Osteoblast (primary cell): ENCODE data around the gene CHRM5. TPM values are rescaled to one million over a fixed set of nuclear protein-coding genes. Genes with fewer than 3 reads are reported as not detected.

Experiments used
- DNase-seq: peaks from one replicate; pipeline ENCODE4 v3.0.0; 2011; ENCODE audit warnings: low spot score, mixed read lengths; ENCODE audit not compliant: insufficient read length; ENCODE audit errors: missing footprints
- H2AFZ ChIP-seq: 2 replicates; pipeline ENCODE4 v1.6.0; 2011; ENCODE audit warnings: mild to moderate bottlenecking, low read length
- H3K27ac ChIP-seq: 2 replicates; pipeline ENCODE4 v1.5.1; 2011; ENCODE audit warnings: mild to moderate bottlenecking, low read depth, low read length, moderate library complexity
- H3K27me3 ChIP-seq: 2 replicates; pipeline ENCODE4 v1.6.0; 2012; ENCODE audit warnings: mild to moderate bottlenecking, control low read depth, inconsistent platforms, low read length, moderate library complexity; ENCODE audit not compliant: insufficient read depth
- H3K36me3 ChIP-seq: 2 replicates; pipeline ENCODE4 v1.5.1; 2011; ENCODE audit warnings: mild to moderate bottlenecking, low read length, control low read depth, moderate library complexity; ENCODE audit not compliant: insufficient read depth
- H3K4me1 ChIP-seq: 2 replicates; pipeline ENCODE4 v1.5.1; 2011; ENCODE audit warnings: mild to moderate bottlenecking, low read length, control low read depth, moderate library complexity; ENCODE audit not compliant: insufficient read depth
- H3K4me2 ChIP-seq: 2 replicates; pipeline ENCODE4 v1.6.0; 2011; ENCODE audit warnings: mild to moderate bottlenecking, low read length; ENCODE audit not compliant: insufficient read depth
- H3K4me3 ChIP-seq: fragments of 200-600 bp; sonication (generic); 3 replicates; pipeline ENCODE4 v1.5.1; 2012; ENCODE audit warnings: mild to moderate bottlenecking, low read length, inconsistent platforms; ENCODE audit not compliant: insufficient read depth
- H3K79me2 ChIP-seq: 2 replicates; pipeline ENCODE4 v1.6.0; 2012; ENCODE audit warnings: mild to moderate bottlenecking, low read length, control low read depth, inconsistent platforms; ENCODE audit not compliant: insufficient read depth
- H3K9me3 ChIP-seq: 2 replicates; pipeline ENCODE4 v1.5.1; 2011; ENCODE audit warnings: low read depth, low read length, control low read depth
- H4K20me1 ChIP-seq: 2 replicates; pipeline ENCODE4 v1.6.0; 2012; ENCODE audit warnings: mild to moderate bottlenecking, low read length, control low read depth; ENCODE audit not compliant: insufficient read depth
- total RNA-seq: library from RNA; depleted of rRNA; stranded (reverse); fragments of >200 nt; gene quantifications from 2 replicates; pipeline ENCODE4 v1.2.3, GENCODE V29; 2012
- TF ChIP-seq, protein P1 (sequence below): IDR thresholded peaks from 2 replicates; pipeline ENCODE4 v1.5.1; 2011; ENCODE audit warnings: mild to moderate bottlenecking, low read depth, low read length, moderate library complexity; ENCODE audit errors: extremely low read depth

Gene CHRM5
- total RNA-seq, 1 donor, result under 0.01 TPM

DNA sequence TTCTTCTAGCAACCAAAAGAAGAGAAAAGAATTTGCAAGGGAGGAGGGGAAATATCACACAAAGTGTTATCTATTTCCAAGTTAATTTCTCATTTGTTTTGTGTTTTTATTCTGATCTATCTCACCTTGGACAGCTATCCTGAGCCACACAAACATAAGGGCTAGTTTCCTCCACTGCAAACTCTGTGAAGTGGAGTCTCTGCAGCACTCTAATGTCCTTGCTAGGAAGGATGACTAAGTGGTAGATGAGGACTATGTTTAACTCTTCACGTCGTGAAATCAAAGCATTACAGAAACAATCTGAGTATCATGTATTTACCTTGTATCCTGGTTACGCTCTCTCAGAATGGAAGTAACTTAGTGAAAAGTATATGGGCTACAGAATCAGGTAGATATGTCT lies 33.9 kb upstream of the CHRM5 start:
- Histone ChIP-seq H3K27ac (no peak overlapping the region), H3K9me3 (no peaks in the 10 kb centered on the region), H3K4me3 (no peak overlapping the region), H3K4me1 (peaks cover 10% of the 10 kb centered on the region), H2AFZ (no peak overlapping the region), H3K36me3 (no peaks in the 10 kb centered on the region), H3K4me2 (peak overlapping the region; percentile 30), H3K27me3 (no peaks in the 10 kb centered on the region), H4K20me1 (peaks cover 15% of the 10 kb centered on the region), H3K79me2 (peaks cover 7% of the 10 kb centered on the region)
- peak; percentile 67 for DNase-seq
- TF ChIP-seq, protein P1, sequence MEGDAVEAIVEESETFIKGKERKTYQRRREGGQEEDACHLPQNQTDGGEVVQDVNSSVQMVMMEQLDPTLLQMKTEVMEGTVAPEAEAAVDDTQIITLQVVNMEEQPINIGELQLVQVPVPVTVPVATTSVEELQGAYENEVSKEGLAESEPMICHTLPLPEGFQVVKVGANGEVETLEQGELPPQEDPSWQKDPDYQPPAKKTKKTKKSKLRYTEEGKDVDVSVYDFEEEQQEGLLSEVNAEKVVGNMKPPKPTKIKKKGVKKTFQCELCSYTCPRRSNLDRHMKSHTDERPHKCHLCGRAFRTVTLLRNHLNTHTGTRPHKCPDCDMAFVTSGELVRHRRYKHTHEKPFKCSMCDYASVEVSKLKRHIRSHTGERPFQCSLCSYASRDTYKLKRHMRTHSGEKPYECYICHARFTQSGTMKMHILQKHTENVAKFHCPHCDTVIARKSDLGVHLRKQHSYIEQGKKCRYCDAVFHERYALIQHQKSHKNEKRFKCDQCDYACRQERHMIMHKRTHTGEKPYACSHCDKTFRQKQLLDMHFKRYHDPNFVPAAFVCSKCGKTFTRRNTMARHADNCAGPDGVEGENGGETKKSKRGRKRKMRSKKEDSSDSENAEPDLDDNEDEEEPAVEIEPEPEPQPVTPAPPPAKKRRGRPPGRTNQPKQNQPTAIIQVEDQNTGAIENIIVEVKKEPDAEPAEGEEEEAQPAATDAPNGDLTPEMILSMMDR, result no peak

DNA sequence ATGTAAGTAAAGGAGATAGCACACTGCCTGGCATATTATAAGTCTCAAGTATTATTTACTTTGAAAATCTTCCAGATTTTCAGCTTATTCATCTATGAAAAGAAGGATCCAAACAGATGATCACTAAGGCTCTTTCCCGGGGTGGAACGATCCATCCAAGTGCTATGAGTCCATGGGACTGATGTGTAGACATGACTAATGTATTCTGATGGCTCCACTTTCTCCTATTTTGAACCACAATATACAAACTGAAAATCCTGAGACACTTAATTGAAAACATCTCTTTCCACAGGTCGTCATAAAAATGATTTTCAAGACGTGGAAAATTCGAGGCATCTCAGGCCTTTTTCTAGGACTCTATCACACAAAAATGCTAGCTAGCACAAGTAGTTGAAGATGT lies 33.4 kb upstream of the CHRM5 start:
- Histone ChIP-seq H2AFZ (no peak overlapping the region), H3K36me3 (no peaks in the 10 kb centered on the region), H3K27ac (no peak overlapping the region), H4K20me1 (peaks cover 13% of the 10 kb centered on the region), H3K9me3 (no peaks in the 10 kb centered on the region), H3K27me3 (no peaks in the 10 kb centered on the region), H3K4me2 (peak overlapping the region; percentile 30), H3K4me1 (peaks cover 10% of the 10 kb centered on the region), H3K79me2 (peaks cover 5% of the 10 kb centered on the region), H3K4me3 (no peak overlapping the region)
- TF ChIP-seq, protein P1, result no peak
- DNase-seq, result peak; percentile 59

GRCh38 chr15:33941279-33942063 lies 26.8 kb upstream of the CHRM5 start:
- TF ChIP-seq, protein P1, result no peak
- no peaks in the 10 kb centered on the region for H3K9me3 ChIP-seq
- no peak overlapping the region for H3K4me2 ChIP-seq
- H3K27me3 ChIP-seq, result no peaks in the 10 kb centered on the region
- H3K36me3 ChIP-seq, result no peaks in the 10 kb centered on the region
- H4K20me1 ChIP-seq, result no peaks in the 10 kb centered on the region
- no peak overlapping the region for H2AFZ ChIP-seq
- no peak overlapping the region for H3K27ac ChIP-seq
- peaks cover 2% of the 10 kb centered on the region for H3K79me2 ChIP-seq
- no peak overlapping the region for H3K4me3 ChIP-seq
- H3K4me1 ChIP-seq, result no peaks in the 10 kb centered on the region
- no peak for DNase-seq

GRCh38 chr15:33946152-33946551 lies 22.1 kb upstream of the CHRM5 start:
- Histone ChIP-seq H4K20me1 (peaks cover 3% of the 10 kb centered on the region), H3K4me2 (no peak overlapping the region), H3K4me3 (no peak overlapping the region), H3K79me2 (peaks cover 3% of the 10 kb centered on the region), H2AFZ (no peak overlapping the region), H3K9me3 (no peaks in the 10 kb centered on the region), H3K27ac (no peak overlapping the region), H3K4me1 (no peaks in the 10 kb centered on the region), H3K36me3 (no peaks in the 10 kb centered on the region), H3K27me3 (no peaks in the 10 kb centered on the region)
- TF ChIP-seq, protein P1, result no peak
- DNase-seq, result peak; percentile 37
